Vagina (tissue), 2 donors: ENCODE measurements around the gene DHX35. TPM values are rescaled to one million over a fixed set of nuclear protein-coding genes. Genes with fewer than 3 reads are reported as not detected.
"Not testable (repeated sequence)": the region's sequence is repeated elsewhere in the genome, so short reads cannot be mapped to it uniquely, and the experiment has no call there.

ENCODE experiments used
- DNase-seq, 2 donors: peaks; one replicate each; pipeline ENCODE4 v3.0.0-alpha.2; 2017; ENCODE audit errors: extremely low spot score in 2 of 2
- H3K27ac ChIP-seq: fragments of 200-600 bp; sonication (generic); one replicate; pipeline ENCODE4 v1.5.1; 2019
- H3K27me3 ChIP-seq: fragments of 200-600 bp; sonication (generic); one replicate; pipeline ENCODE4 v1.5.1; 2019
- H3K36me3 ChIP-seq, 2 donors: fragments of 200-600 bp; sonication (generic); one replicate each; pipeline ENCODE4 v1.5.1; 2017 to 2019
- H3K4me1 ChIP-seq: fragments of 200-600 bp; sonication (generic); one replicate; pipeline ENCODE4 v1.5.1; 2019
- H3K4me3 ChIP-seq, 2 donors: fragments of 200-600 bp; sonication (generic); 1 replicate in 1 of 2; 2 replicates in 1 of 2; pipeline ENCODE4 v1.5.1; 2016 to 2019
- H3K9me3 ChIP-seq: fragments of 200-600 bp; sonication (generic); one replicate; pipeline ENCODE4 v1.5.1; 2019
- POLR2A ChIP-seq, 2 donors: fragments of 450-650 bp; IDR thresholded peaks; one replicate each; pipeline ENCODE4 v1.6.1; 2017; ENCODE audit warnings: antibody characterized with exemption in 2 of 2, mild to moderate bottlenecking in 2 of 2, moderate library complexity in 2 of 2
- POLR2AphosphoS5 ChIP-seq, 2 donors: sonication (generic); formaldehyde crosslinking; IDR thresholded peaks; one replicate each; pipeline ENCODE4 v1.9.0; 2017; ENCODE audit warnings: antibody characterized with exemption in 2 of 2, mild to moderate bottlenecking in 2 of 2, low read depth in 1 of 2; ENCODE audit not compliant: insufficient read depth in 1 of 2
- intact Hi-C: fragments of 100-400 bp; cut with DNase I; formaldehyde crosslinking; loops from one replicate; pipeline ENCODE4 v1.15.1; 2023
- total RNA-seq: library from RNA; depleted of rRNA; stranded (reverse); fragments of >200 nt; gene quantifications from one replicate; pipeline ENCODE4 v1.2.3, GENCODE V29; 2016
- TF ChIP-seq, protein P1 (sequence below), 3 experiments: fragments of 450-650 bp in 2 of 3; fragments of 200-600 bp in 1 of 3; sonication (generic) in 1 of 3; IDR thresholded peaks; one replicate each; pipeline ENCODE4 v1.5.1; 2017 to 2019; ENCODE audit warnings: antibody characterized with exemption in 3 of 3, mild to moderate bottlenecking in 2 of 3, moderate library complexity in 2 of 3

Gene DHX35
- total RNA-seq, 1 donor from 2014 or later = 13.0 TPM

GRCh38 chr20:38953630-38954340 lies 8.4 kb upstream of the DHX35 start:
- Histone ChIP-seq H3K27ac (no peak overlapping the region), H3K9me3 (no peaks in the 10 kb centered on the region), H3K4me1 (no peaks in the 10 kb centered on the region), H3K4me3 (no peak overlapping the region), H3K27me3 (no peaks in the 10 kb centered on the region), H3K36me3 (no peaks in the 10 kb centered on the region)
- intact Hi-C loops = no loop called here
- DNase-seq = no peak
- TF ChIP-seq, protein P1, sequence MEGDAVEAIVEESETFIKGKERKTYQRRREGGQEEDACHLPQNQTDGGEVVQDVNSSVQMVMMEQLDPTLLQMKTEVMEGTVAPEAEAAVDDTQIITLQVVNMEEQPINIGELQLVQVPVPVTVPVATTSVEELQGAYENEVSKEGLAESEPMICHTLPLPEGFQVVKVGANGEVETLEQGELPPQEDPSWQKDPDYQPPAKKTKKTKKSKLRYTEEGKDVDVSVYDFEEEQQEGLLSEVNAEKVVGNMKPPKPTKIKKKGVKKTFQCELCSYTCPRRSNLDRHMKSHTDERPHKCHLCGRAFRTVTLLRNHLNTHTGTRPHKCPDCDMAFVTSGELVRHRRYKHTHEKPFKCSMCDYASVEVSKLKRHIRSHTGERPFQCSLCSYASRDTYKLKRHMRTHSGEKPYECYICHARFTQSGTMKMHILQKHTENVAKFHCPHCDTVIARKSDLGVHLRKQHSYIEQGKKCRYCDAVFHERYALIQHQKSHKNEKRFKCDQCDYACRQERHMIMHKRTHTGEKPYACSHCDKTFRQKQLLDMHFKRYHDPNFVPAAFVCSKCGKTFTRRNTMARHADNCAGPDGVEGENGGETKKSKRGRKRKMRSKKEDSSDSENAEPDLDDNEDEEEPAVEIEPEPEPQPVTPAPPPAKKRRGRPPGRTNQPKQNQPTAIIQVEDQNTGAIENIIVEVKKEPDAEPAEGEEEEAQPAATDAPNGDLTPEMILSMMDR (IDR thresholded peaks at IDR 0.05) = no peak
- no peak for TF ChIP-seq POLR2AphosphoS5 (IDR thresholded peaks at IDR 0.05; ENCODE audit: insufficient read depth in 1 of 2, low read depth in 1 of 2)
- TF ChIP-seq POLR2A (IDR thresholded peaks at IDR 0.05) = no peak

DNA sequence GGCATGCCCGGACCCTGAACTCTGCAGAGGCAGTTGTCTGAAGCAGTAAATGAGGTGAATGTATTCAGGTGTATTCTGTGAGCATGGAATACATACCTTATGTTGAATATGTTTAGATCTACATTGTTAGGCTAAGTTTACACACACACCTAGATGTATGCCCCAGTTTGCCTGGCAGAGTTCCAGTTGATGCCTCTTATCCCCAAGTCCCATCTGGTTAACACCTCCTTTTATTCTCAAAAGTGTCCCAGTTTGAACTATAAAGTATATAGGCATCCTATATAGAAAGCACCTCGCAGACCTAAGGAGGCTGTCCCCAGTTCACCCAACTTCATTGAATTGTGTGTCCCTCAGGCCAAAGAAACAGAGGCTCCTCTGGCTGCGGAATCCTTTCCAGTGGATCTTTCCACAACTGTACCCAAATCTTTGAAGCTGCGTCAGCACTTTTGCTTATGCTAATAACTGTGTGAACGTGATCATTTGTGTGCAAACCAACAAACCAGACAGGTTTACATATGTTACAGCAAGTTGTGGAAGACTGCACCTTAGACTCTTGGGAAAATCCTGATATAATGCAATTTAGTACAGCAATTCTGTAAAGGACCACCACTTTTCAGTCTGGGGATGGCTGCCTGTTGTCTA lies 4.8 kb upstream of the DHX35 start:
- Histone ChIP-seq H3K36me3 (no peaks in the 10 kb centered on the region), H3K27me3 (no peaks in the 10 kb centered on the region), H3K9me3 (no peaks in the 10 kb centered on the region), H3K4me1 (peaks cover 7% of the 10 kb centered on the region), H3K27ac (no peak overlapping the region), H3K4me3 (no peak overlapping the region)
- TF ChIP-seq, protein P1 (IDR thresholded peaks at IDR 0.05) = no peak
- TF ChIP-seq POLR2A (IDR thresholded peaks at IDR 0.05) = no peak
- TF ChIP-seq POLR2AphosphoS5 (IDR thresholded peaks at IDR 0.05; ENCODE audit: insufficient read depth in 1 of 2, low read depth in 1 of 2) = no peak
- intact Hi-C loops = no loop called here
- DNase-seq = no peak

DNA sequence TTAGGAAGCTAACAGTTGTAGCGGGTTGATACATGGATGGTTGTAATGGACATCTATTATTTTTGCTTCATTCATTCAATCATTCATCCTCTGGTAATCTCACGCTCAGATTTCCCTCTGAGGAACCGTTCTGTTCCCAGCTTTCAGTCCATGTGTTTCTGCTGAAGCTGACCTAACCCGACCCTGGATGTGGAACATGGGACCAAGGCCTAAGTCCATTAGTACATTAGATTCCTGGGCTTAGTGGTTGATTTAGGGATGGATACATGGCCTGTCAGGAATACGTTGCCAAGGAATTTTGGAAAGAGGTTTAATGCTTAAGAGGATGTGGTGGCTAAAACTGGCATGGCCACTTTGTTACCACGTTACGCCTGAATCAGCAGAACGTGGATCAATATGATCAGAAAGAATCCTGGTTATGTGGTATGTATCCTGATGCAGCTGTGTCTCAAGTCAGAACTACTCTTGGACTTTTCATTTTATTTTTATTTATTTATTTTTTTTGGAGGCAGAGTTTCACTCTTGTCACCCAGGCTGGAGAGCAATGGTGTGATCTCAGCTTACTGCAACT lies 4.1 kb upstream of the DHX35 start:
- no peak for DNase-seq
- intact Hi-C loops = no loop called here
- TF ChIP-seq, protein P1 (IDR thresholded peaks at IDR 0.05) = no peak
- no peak for TF ChIP-seq POLR2A (IDR thresholded peaks at IDR 0.05)
- no peak for TF ChIP-seq POLR2AphosphoS5 (IDR thresholded peaks at IDR 0.05; ENCODE audit: insufficient read depth in 1 of 2, low read depth in 1 of 2)

DNA sequence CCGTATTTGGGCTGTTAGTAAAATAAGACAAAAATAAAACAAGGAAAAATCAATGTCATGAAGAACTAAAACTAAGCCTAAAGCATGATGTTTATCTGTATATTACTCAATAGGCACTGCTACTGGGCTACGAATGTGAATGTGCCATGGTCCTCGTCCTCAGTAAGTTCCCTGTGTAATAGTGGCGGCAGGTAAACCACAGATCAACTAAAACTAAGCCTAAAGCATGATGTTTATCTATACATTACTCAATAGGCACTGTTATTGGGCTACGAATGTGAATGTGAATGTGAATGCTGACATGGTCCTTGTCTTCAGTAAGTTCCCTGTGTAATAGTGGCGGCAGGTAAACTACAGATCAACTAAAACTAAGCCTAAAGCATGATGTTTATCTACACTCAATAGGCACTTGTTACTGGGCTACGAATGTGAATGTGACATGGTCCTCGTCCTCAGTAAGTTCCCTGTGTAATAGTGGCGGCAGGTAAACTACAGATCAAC lies 1.9 kb upstream of the DHX35 start:
- H3K27ac ChIP-seq, H3K9me3 ChIP-seq, DNase-seq, H3K4me3 ChIP-seq, H3K27me3 ChIP-seq, H3K36me3 ChIP-seq, intact Hi-C loops: not testable (repeated sequence)
- H3K4me1 ChIP-seq = peaks cover 23% of the 10 kb centered on the region

More for the DNA sequence above, 4.1 kb upstream of the DHX35 start:
- Histone ChIP-seq H3K4me3 (no peak overlapping the region), H3K4me1 (peaks cover 12% of the 10 kb centered on the region), H3K9me3 (no peaks in the 10 kb centered on the region), H3K36me3 (no peaks in the 10 kb centered on the region), H3K27ac (no peak overlapping the region), H3K27me3 (no peaks in the 10 kb centered on the region)

- H3K4me3 ChIP-seq = peak overlapping the region; percentile 99 to 100
- H3K9me3 ChIP-seq = no peaks in the 10 kb centered on the region
- peaks cover 23% of the 10 kb centered on the region for H3K4me1 ChIP-seq
- H3K36me3 ChIP-seq = no peaks in the 10 kb centered on the region
- intact Hi-C loops = no loop called here
- DNase-seq = no peak
- peak overlapping the region; percentile 95 for H3K27ac ChIP-seq
- H3K27me3 ChIP-seq = no peaks in the 10 kb centered on the region
- no peak for TF ChIP-seq POLR2A (IDR thresholded peaks at IDR 0.05)
- TF ChIP-seq POLR2AphosphoS5 (IDR thresholded peaks at IDR 0.05; ENCODE audit: insufficient read depth in 1 of 2, low read depth in 1 of 2) = no peak
- TF ChIP-seq, protein P1 (IDR thresholded peaks at IDR 0.05) = no peak
Measured at GRCh38 chr20:38961530-38962043, 557 bp upstream of the DHX35 start.
